ENCODE data around the gene GAS5. TPM values are rescaled to one million over a fixed set of nuclear protein-coding genes. Genes with fewer than 3 reads are reported as not detected.

GAS5 gene
- polyA plus RNA-seq, 1 of the 3 experiments (the other 2 are of a cell fraction) = 961 TPM

- Histone ChIP-seq H3K27me3 (ENCODE audit: insufficient read depth) (no peaks in the 10 kb centered on the region), H3F3A (replicated peaks; ENCODE audit: insufficient read depth) (peaks cover 49% of the 10 kb centered on the region), H4K20me1 (ENCODE audit: insufficient read depth) (peaks cover 33% of the 10 kb centered on the region), H3K9ac (peak overlapping the region; percentile 79), H3K4me3 (ENCODE audit: low read depth in 2 of 2, low read length in 1 of 2) (peak overlapping the region; percentile 82 to 90), H2AFZ (ENCODE audit: low read depth) (peak overlapping the region; percentile 67), H3K9me3 (no peaks in the 10 kb centered on the region), H3K9me2 (no peaks in the 10 kb centered on the region), H3K4me2 (peak overlapping the region; percentile 79), H3K36me3 (replicated peaks in 1 of 2; ENCODE audit: control insufficient read depth in 1 of 2, insufficient read depth in 2 of 2, low read length in 1 of 2) (peaks cover 51 to 60% of the 10 kb centered on the region in 2 experiments), H3K79me2 (ENCODE audit: insufficient read depth) (peaks cover 47% of the 10 kb centered on the region), H3K4me1 (ENCODE audit: control insufficient read depth in 1 of 2, insufficient read depth in 2 of 2, low read depth in 1 of 2, low read length in 1 of 2) (peaks cover 11 to 38% of the 10 kb centered on the region in 2 experiments; a peak in 3 of 4 replicates), H3K27ac (ENCODE audit: low read depth in 2 of 2, low read length in 1 of 2) (peak overlapping the region; percentile 74 to 97)
- WGBS (ENCODE audit: low lambda C conversion rate) = 9% methylated on average over 5 of the region's 5 CpGs
- CTCF ChIA-PET = interaction anchor here (1.6 kb wide), 1 partner anchor 438 kb away, joined by 4 read pairs; no protein-coding TSS in a partner anchor
- TF ChIP-seq NRF1 (IDR thresholded peaks at IDR 0.05; ENCODE audit: low read depth, low read length) (no peak), TEAD4 (IDR thresholded peaks at IDR 0.05; ENCODE audit: borderline replicate concordance, insufficient read depth) (no peak), JUND (IDR thresholded peaks at IDR 0.05) (no peak), GABPA (IDR thresholded peaks at IDR 0.05; ENCODE audit: low read depth) (no peak), RCOR1 (IDR thresholded peaks at IDR 0.05; ENCODE audit: low read length) (no peak), SIN3A (IDR thresholded peaks at IDR 0.05; ENCODE audit: borderline replicate concordance, low read depth, low read length) (no peak), MEF2A (IDR thresholded peaks at IDR 0.05; ENCODE audit: borderline replicate concordance, low read depth) (no peak), MXI1 (IDR thresholded peaks at IDR 0.05; ENCODE audit: low read depth, low read length) (no peak)
- TF ChIP-seq, protein P1, sequence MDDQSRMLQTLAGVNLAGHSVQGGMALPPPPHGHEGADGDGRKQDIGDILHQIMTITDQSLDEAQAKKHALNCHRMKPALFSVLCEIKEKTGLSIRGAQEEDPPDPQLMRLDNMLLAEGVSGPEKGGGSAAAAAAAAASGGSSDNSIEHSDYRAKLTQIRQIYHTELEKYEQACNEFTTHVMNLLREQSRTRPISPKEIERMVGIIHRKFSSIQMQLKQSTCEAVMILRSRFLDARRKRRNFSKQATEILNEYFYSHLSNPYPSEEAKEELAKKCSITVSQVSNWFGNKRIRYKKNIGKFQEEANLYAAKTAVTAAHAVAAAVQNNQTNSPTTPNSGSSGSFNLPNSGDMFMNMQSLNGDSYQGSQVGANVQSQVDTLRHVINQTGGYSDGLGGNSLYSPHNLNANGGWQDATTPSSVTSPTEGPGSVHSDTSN (IDR thresholded peaks at IDR 0.05) = no peak
- POLR2A ChIA-PET = interaction anchor here (1.0 to 2.5 kb wide), 7 partner anchors 23 to 154 kb away, joined by 4 to 14 read pairs (median 6); partner anchors contain the start of genes CENPL, DARS2, KLHL20 and RC3H1
- no peak for DNase-seq
These were observed 1.2 kb upstream of the GAS5 start for GRCh38 chr1:173869021-173869359.

DNA sequence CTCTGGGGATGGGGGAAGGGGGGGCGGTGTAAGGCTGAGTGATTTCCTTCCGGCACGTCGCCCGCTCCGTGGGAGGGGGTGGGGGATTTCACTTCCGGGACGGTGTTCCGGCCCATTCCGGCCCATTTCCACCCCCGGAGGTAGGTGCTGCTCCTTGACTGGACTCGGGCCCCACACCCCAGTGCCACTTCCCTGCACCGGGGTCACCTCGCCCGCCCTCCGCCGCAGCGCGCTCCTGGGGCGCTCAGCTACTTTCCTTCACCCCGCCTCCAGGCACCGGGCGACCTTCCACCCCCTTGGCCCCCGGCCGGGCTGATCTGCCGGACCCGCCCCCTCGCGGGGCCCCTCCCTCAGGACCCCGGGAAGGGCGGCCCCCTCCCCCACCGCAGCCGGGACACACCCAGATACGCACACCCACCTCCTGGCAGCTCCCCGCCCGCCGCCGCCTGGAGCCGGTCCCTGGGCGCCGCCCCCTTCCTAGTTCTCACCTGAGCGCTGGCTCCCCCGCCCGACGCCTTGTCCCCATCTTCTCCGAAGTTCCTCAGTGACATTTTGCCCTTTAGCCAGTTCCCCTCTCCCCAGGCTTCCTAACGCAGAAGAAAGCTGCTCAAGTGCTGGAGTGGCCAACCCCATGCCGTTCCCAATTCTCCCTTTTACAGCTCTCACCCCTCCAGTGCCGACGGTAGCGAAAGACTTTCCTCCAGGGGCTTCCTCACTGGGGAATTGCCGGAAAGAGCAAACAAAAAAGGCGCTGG lies 654 bp upstream of the GAS5 start, which contains the start of gene ZBTB37:
TSS of gene ZBTB37 (plus strand) at position 115 of the 755 bp plus-strand sequence. CDS start 1,846 bp downstream, outside the sequence.
- H3K9me2 ChIP-seq = no peaks in the 10 kb centered on the region
- H3K4me2 ChIP-seq = peak within 1 kb of the TSS; percentile 79
- peak within 1 kb of the TSS; percentile 82 to 90 for H3K4me3 ChIP-seq (ENCODE audit: low read depth in 2 of 2, low read length in 1 of 2)
- no peaks in the 10 kb centered on the region for H3K27me3 ChIP-seq (ENCODE audit: insufficient read depth)
- H3K36me3 ChIP-seq (replicated peaks in 1 of 2; ENCODE audit: control insufficient read depth in 1 of 2, insufficient read depth in 2 of 2, low read length in 1 of 2) = peaks cover 54 to 60% of the 10 kb centered on the region in 2 experiments
- 2% methylated on average over 36 of the region's 53 CpGs for WGBS (ENCODE audit: low lambda C conversion rate)
- H3K9me3 ChIP-seq = no peaks in the 10 kb centered on the region
- POLR2A ChIA-PET = interaction anchor here (0.6 to 2.5 kb wide), 23 partner anchors 8 to 390 kb away, joined by 3 to 14 read pairs (median 3); partner anchors contain the start of genes CENPL, DARS2, KLHL20 and RC3H1
- CTCF ChIA-PET = interaction anchor here (1.0 to 1.6 kb wide), 2 partner anchors 154 to 437 kb away, joined by 3 to 4 read pairs; partner anchors contain the start of gene RC3H1
- DNase-seq = peak; percentile 92
- H3K79me2 ChIP-seq (ENCODE audit: insufficient read depth) = peaks cover 47% of the 10 kb centered on the region
- H4K20me1 ChIP-seq (ENCODE audit: insufficient read depth) = peaks cover 38% of the 10 kb centered on the region
- peaks cover 55% of the 10 kb centered on the region for H3F3A ChIP-seq (replicated peaks; ENCODE audit: insufficient read depth)
- H2AFZ ChIP-seq (ENCODE audit: low read depth) = peak within 1 kb of the TSS; percentile 67
- H3K4me1 ChIP-seq (ENCODE audit: control insufficient read depth in 1 of 2, insufficient read depth in 2 of 2, low read depth in 1 of 2, low read length in 1 of 2) = peaks cover 11 to 38% of the 10 kb centered on the region in 2 experiments; a peak in 3 of 4 replicates
- H3K27ac ChIP-seq (ENCODE audit: low read depth in 2 of 2, low read length in 1 of 2) = peak within 1 kb of the TSS; percentile 74 to 97
- H3K9ac ChIP-seq = peak within 1 kb of the TSS; percentile 79
- TF ChIP-seq JUND (IDR thresholded peaks at IDR 0.05) (no peak), YY1 (IDR thresholded peaks at IDR 0.05; ENCODE audit: low read depth) (no peak; the same call in 1 of the 2 replicates), RFX5 (IDR thresholded peaks at IDR 0.05; ENCODE audit: low read length) (no peak), TAF1 (IDR thresholded peaks at IDR 0.05; ENCODE audit: borderline replicate concordance, low read depth, low read length) (no peak), MXI1 (IDR thresholded peaks at IDR 0.05; ENCODE audit: low read depth, low read length) (peak; percentile 28; the same call in 1 of the 2 replicates), NFIC (IDR thresholded peaks at IDR 0.05; ENCODE audit: borderline replicate concordance) (no peak), RXRA (IDR thresholded peaks at IDR 0.05; ENCODE audit: borderline replicate concordance, low read depth) (no peak), CHD2 (IDR thresholded peaks at IDR 0.05; ENCODE audit: low read length, partially characterized antibody) (peak; percentile 84), GABPA (IDR thresholded peaks at IDR 0.05; ENCODE audit: low read depth) (peak; percentile 93), RCOR1 (IDR thresholded peaks at IDR 0.05; ENCODE audit: low read length) (no peak), ELF1 (IDR thresholded peaks at IDR 0.05) (peak; percentile 72), NRF1 (IDR thresholded peaks at IDR 0.05; ENCODE audit: low read depth, low read length) (no peak), SIN3A (IDR thresholded peaks at IDR 0.05; ENCODE audit: borderline replicate concordance, low read depth, low read length) (no peak), MAX (IDR thresholded peaks at IDR 0.05; ENCODE audit: low read depth) (no peak; the same call in 1 of the 2 replicates), EP300 (IDR thresholded peaks at IDR 0.05; ENCODE audit: borderline replicate concordance in 1 of 2, low read depth in 1 of 2, low read length in 1 of 2) (peak in 1 of 2 experiments; percentile 15; a peak in 1 of 4 replicates), ZBTB33 (IDR thresholded peaks at IDR 0.05; ENCODE audit: borderline replicate concordance, low read depth) (no peak), MEF2A (IDR thresholded peaks at IDR 0.05; ENCODE audit: borderline replicate concordance, low read depth) (no peak), FOXM1 (IDR thresholded peaks at IDR 0.05; ENCODE audit: low read depth) (no peak)
- TF ChIP-seq, protein P1 (IDR thresholded peaks at IDR 0.05) = no peak; the same call in 1 of the 2 replicates

Data from SK-N-SH (cell line).